ENCODE data around the gene NPIPA1.
"Not testable (repeated sequence)": the region's sequence is repeated elsewhere in the genome, so short reads cannot be mapped to it uniquely, and the experiment has no call there.

NPIPA1 gene

DNA sequence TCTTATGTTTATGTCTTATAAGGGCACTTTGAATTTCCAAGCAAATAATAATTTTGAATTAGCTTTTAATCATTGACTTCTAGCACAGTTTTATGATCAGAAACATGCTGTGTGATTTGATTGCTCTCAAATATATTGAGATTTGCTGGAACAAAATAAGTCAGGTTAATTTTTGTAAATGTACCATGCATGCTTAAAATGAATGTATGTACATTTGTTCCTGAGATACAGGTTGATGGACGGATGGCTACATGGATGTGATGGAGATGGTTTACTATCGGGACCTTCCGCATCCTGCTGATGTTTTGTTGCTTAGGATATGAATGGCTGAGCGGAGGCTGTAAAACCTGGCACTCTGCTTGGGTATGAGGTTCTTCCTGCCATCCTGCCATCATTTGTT, at the start of gene NPIPA1:
NPIPA1 (plus strand) TSS at position 301 of the 400 bp plus-strand sequence; CDS start at position 301, 0 bp downstream.
- DNase-seq: not testable (repeated sequence)

DNA sequence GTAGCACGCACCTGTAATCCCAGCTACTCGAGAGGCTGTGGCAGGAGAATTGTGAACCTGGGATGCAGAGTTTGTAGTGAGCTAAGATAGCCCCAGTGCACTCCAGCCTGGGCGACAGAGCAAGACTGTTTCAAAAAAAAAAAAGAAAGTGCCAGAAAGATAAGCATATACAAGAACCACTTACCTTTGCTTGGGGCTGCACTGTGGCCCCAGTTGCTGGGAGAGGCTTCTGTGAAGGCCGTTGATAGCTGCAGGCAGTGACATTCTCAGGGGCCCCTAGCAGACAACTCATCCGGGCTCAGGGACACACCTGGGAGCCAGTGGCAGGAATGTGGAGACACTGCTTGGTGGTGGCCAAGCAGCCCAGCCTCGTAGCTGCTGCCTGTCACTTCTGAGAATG, 45.1 kb upstream of the NPIPA1 start:
- DNase-seq: not testable (repeated sequence)

DNA sequence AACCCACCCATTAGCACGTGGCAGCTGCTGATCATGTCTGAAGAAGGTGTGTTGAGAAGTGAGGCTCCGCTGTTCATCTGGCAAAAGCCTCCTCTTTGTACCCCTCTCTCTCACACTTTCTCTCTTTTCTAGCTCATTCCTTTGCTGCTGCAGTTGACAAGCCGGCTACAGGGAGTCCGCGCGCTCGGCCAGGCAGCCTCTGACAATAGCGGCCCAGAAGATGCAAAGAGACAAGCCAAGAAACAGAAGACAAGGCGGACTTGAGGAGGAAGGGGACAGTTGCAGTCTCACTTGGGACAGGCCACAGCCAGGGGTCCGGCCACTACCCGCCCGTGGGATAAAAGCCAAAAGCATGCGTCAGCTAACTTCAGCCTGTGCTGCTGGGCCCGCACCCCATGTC, 41.9 kb upstream of the NPIPA1 start:
- DNase-seq: not testable (repeated sequence)

DNA sequence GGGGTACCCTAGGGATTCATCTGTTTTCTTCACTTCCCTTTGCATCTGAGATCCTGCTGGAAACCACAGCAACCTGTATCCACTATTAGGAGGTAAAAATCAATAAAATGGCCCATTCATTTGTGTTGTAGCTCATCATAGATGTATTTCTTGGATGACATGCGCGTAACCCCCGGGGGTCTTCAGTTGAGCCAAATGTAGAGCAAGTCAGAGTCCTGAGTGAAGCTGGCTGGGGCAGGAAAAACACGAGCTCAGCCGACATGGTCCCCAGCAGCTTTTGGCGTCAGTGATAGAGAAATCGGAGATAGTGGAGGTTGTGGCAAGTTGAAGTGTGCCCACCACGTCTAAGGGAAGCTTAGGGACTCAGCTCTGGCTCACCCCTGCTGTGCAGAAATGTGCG, 41.2 kb upstream of the NPIPA1 start:
- not testable (repeated sequence) for DNase-seq

DNA sequence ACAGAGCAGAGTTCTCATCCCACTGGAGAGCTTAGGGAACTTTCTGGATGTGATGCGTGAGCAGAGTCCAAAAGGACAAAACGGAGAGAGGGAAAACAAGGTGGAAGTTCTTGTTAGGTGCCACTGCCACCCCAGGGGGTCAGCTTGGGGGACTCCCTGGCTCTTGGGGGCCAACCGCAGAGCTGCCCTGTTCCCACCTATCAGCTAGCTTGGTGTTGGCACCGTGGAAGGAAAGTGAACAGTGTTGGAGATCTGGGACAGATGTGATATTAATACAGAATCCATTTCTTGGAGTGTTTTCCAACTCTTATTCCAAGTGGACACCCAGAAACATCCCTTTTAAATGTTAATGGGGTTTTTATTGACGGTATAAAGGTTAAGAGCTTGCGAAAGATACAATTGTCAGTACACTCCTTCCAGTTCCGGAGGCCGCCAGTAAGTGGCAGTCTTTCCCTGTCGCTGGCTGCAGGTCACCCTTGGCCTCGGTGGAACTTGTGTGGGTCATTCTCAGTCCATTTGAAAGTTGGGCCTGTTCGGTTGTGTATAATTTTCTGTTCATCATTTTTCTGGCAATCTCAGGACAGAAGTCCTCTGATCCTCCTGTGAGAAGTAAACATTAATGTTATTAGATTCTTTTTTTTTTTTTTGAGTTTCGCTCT, 40.1 kb upstream of the NPIPA1 start:
- DNase-seq: not testable (repeated sequence)

DNA sequence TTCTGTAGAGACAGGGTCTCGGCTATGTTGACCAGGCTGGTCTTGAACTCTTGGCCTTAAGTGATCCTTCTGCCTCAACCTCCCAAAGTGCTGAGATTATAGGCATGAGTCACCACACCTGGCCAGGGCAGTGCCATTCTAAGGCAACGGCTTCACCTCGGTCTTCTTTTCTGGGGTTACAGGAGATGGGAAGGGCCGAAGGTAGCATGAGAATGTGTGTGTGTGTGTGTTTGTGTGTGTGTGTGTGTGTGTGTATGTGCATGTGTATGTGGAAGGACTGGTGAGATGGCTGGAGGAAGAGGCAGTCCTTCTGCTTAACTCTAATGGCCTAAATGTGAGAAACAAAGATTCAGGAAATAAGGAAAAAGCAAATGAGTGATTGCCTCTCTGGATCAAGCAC, 39.1 kb upstream of the NPIPA1 start:
- DNase-seq: not testable (repeated sequence)

DNA sequence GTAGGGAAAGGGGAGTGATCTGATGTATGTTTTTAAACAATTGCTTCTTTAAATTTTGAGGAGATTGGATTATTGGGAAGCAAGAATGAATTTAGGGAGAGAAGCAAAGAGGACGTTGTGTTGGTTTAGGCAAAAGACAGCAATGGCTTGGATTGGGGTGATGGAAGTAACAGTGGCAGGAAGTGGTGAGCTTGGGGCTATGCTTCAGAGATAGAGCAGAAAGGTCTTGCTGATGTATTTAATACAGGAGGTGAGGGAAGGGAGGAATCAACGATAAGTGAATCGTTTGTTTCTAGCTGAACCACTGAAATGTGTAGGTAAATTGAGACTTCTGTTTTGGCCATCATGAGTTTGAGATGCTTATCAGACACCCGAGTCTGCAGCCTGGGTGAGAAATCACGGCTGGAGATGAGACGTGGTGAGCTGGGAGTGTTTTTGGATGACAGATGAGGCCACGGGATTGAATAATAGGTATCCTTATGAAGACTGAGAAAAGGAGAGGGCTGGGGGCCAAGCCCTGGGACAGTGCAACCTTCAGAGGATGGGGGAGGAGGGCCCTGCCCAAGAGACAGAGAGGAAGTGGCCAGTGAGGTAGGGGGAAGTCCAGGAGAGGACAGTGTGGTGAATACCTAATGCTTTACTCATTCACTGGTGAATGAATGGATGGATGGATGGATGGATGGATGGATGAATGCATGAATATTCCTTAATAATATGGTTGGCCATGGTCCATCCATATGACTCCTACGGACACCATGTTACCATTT, 33.9 kb upstream of the NPIPA1 start:
- DNase-seq: not testable (repeated sequence)

DNA sequence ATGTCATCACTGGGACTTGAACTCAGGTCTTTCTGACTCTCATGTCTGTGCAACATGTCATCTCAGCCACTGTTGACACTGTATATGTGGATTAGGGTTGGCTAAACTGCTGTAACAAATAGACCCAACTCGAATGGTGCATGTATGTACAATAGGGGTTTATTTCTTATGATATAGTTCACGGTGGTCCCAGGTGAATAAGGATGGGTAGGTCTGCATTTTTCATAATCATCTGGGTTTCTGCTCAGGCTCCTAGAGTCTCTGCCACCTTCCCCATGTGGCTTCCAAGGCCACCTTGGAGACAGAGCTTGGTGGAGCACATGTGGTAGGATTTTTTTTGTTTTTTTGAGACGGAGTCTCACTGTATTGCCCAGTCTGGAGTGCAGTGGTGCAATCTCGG, 27.5 kb upstream of the NPIPA1 start:
- not testable (repeated sequence) for DNase-seq

DNA sequence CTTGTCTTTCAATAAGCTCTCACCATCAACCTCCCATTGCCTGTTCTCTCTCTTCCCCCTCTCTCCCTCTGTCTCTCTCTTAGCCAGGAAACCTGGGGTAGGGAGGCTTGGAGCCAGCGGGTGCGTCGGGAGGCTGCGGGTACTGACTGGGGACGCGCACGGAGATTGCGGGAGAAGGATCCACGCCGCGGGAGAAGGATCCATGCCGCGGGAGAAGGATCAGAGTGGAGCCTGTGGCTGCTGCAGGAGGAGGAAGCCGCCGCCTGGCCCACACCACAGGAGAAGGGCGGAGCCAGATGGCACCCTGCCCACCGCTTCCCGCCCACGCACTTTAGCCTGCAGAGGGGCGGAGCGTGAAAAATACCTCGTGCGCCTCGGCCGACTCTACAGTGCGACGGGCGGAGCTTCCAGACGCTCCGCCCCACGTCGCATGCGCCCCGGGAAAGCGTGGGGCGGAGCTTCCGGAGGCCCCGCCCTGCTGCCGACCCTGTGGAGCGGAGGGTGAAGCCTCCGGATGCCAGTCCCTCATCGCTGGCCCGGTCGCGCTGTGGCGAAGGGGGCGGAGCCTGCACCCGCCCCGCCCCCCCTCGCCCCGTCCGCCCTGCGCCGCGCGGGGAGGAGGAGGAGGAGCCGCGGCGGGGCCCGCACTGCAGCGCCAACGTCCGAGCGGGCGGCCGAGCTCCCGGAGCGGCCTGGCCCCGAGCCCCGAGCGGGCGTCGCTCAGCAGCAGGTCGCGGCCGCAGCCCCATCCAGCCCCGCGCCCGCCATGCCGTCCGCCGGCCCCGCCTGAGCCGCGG, 26.2 kb upstream of the NPIPA1 start:
- DNase-seq: not testable (repeated sequence)

DNA sequence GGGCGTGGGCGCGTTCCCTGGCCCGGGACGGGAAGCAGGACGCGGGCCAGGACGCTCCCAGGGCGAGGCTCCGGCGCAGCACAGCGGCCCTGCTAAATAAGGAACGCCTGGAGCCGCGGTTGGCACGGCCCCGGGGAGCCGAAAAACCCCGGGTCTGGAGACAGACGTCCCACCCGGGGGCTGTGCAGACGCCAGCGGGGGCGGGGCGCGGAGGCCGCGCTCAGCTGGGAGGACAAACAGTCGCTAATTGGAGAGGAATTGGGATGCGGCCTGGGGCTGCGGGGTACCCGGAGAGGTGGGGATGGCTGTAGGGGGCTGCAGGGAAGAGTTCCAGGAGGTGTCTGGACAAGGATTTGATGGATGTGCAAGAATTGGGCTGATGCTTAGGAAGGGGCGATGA, 25.3 kb upstream of the NPIPA1 start:
- peak; percentile 36 for DNase-seq

DNA sequence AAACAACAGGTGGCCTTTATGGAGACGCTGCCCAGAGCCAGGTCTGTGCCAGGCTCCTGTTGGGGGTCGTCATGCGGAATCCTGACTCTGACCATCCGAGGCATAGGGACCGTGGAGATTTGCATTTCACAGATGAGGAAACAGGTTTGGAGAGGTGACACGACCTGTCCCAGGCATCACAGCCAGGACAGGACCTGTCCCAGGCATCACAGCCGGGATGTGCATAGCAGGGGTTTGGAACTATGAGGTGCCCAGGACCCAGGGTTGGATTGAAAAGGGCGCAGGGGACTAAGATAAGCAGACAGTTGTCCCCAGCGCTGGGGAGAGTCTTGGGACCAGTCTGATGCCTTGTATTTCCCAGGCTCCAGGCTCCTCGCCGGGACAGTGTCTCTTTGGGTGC, 24.7 kb upstream of the NPIPA1 start:
- DNase-seq: not testable (repeated sequence)

DNA sequence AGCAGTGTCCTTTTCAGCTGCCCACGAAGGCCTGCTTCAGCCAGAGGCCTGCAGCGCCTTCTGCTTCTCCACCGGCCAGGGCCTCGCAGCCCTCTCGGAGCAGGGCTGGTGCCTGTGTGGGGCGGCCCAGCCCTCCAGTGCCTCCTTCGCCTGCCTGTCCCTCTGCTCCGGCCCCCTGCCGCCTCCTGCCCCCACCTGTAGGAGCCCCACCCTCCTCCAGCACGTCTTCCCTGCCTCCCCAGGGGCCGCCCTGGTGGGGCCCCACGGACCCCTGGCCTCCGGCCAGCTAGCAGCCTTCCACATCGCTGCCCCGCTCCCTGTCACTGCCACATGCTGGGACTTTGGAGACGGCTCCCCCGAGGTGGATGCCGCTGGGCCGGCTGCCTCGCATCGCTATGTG, 18.7 kb upstream of the NPIPA1 start:
- not testable (repeated sequence) for DNase-seq

DNA sequence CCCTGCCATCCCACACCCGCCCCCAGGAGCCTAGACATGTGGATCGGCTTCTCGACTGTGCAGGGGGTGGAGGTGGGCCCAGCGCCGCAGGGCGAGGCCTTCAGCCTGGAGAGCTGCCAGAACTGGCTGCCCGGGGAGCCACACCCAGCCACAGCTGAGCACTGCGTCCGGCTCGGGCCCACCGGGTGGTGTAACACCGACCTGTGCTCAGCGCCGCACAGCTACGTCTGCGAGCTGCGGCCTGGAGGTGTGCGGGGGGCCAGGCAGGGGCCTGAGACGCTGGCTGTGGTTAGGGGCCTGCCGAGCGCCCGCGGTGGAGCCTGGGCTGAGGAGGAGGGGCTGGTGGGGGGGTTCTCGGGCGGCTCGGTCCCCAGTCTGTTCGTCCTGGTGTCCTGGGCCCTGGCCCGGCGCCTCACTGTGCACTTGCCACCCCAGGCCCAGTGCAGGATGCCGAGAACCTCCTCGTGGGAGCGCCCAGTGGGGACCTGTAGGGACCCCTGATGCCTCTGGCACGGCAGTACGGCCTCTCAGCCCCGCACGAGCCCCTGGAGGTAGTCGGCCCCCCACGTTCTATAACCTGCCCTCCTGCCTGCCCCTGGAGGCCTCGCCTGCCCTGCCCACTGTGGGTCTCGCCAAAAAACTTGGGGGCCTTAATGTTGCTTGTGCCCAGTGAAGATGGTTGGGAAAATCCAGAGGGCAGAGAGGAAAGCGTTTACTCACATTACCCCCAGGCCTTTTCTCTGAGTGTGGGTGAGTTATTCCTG, 17.2 kb upstream of the NPIPA1 start:
- DNase-seq: not testable (repeated sequence)

DNA sequence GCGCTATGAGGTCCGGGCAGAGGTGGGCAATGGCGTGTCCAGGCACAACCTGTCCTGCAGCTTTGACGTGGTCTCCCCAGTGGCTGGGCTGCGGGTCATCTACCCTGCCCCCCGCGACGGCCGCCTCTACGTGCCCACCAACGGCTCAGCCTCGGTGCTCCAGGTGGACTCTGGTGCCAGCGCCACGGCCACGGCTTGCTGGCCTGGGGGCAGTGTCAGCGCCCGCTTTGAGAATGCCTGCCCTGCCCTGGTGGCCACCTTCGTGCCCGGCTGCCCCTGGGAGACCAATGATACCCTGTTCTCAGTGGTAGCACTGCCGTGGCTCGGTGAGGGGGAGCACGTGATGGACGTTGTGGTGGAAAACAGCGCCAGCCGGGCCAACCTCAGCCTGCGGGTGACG, 15.0 kb upstream of the NPIPA1 start:
- not testable (repeated sequence) for DNase-seq

DNA sequence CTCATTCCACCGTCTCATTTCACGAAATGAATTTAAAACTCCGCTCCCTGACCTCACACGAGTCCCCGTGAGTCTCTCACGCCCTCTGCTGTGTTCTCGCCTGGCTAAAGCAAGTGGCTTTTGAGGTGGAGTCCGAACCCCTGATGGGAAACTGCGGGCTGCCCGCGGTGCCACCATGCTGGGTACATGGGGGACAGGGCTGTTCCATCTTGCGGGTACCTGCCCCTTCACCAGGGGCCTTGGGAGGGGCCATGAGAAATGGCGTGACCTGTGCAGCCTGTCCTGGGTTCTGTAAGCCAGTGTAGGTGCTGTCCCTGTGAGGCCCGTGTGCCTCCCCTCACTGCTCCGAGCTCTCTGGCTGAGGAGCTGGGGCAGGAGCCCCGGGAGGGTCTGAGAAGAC, 14.3 kb upstream of the NPIPA1 start:
- not testable (repeated sequence) for DNase-seq

DNA sequence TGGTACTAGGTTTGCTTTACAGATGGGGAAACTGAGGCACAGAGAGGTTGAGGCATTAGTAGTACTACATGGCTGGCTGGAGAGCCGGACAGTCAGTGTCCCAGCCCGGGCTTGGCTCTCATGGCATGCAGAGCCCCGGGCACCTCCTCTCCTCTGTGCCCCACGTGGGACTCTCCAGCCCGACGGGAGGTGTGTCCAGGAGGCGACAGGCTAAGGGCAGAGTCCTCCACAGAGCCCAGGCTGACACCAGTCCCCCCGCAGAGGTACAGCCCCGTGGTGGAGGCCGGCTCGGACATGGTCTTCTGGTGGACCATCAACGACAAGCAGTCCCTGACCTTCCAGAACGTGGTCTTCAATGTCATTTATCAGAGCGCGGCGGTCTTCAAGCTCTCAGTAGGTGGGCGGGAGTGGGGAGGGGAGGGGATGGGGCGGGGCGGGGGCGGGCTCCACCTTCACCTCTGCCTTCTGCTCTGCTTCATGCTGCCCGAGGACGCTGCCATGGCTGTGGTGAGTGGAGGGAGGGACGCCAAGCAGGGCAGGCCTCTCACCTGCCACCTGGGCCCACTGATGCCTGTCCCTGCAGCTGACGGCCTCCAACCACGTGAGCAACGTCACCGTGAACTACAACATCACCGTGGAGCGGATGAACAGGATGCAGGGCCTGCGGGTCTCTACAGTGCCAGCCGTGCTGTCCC, 13.7 kb upstream of the NPIPA1 start:
- not testable (repeated sequence) for DNase-seq

DNA sequence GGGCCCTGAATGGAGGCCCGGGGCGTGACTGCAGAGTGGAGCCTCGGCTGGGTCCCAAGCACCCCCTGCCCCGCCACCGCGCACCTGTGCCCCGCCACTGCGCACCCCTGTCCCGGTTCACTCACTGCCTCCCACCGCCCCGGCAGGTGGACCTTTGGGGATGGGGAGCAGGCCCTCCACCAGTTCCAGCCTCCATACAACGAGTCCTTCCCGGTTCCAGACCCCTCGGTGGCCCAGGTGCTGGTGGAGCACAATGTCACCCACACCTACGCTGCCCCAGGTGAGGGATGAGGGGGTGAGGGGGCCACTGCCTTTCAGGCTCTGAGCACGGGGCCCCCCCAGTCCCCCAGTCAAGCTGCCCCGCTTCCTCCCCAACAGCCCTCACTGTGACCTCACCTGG, 12.9 kb upstream of the NPIPA1 start:
- not testable (repeated sequence) for DNase-seq

DNA sequence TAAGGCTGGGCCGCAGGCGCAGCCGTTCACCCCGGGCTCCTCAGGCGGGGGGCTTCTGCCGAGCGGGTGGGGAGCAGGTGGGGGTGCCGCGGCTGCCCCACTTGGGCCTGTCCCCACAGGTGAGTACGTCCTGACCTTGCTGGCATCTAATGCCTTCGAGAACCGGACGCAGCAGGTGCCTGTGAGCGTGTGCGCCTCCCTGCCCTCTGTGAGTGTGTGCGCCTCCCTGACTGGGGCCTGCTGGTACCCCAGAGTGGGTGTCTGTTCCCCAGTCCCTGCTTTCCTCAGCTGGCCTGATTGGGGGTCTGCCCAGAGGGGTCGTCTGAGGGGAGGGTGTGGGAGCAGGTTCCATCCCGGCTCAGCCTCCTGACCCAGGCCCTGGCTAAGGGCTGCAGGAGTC, 12.3 kb upstream of the NPIPA1 start:
- not testable (repeated sequence) for DNase-seq

DNA sequence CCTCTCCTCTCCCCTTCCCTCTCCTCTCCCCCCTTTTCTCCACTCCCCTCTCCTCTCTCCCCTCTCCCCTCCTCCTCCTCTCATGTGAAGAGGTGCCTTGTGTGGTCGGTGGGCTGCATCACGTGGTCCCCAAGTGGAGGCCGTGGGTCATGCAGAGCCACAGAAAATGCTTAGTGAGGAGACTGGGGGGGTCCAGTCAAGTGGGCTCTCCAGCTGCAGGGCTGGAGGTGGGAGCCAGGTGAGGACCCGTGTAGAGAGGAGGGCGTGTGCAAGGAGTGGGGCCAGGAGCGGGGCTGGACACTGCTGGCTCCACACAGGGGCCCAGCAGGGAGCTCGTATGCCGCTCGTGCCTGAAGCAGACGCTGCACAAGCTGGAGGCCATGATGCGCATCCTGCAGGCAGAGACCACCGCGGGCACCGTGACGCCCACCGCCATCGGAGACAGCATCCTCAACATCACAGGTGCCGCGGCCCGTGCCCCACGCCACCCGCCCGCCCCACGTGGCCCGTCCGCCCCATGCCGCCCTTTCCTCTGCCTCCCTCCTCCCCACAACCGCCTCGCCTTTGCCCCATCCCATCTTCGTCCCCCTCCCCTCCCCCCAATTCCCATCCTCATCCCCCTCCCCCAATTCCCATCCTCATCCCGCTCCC, 9.1 kb upstream of the NPIPA1 start:
- DNase-seq: not testable (repeated sequence)

DNA sequence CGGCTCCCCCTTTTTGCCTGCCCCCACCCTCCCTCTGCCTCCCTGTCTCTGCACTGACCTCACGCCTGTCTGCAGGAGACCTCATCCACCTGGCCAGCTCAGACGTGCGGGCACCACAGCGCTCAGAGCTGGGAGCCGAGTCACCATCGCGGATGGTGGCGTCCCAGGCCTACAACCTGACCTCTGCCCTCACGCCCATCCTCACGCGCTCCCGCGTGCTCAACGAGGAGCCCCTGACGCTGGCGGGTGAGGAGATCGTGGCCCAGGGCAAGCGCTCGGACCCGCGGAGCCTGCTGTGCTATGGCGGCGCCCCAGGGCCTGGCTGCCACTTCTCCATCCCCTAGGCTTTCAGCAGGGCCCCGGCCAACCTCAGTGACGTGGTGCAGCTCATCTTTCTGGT, 8.1 kb upstream of the NPIPA1 start:
- not testable (repeated sequence) for DNase-seq

DNA sequence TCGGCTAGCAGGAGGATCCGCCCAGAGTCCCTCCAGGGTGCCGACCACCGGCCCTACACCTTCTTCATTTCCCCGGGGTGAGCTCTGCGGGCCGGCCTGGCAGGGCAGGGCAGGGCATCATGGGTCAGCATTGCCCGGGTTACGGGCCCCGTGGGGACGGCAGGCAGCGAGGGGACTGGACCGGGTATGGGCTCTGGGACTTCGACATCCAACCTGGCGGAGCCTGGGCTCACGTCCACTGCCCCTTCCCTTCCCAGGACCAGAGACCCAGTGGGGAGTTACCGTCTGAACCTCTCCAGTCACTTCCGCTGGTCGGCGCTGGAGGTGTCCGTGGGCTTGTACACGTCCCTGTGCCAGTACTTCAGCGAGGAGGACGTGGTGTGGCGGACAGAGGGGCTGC, 7.0 kb upstream of the NPIPA1 start:
- not testable (repeated sequence) for DNase-seq

All from activated gamma-delta T cell treated with Interleukin-2 at 50 U/mL for 16 hours (primary cell).